ENCODE results near the gene LCLAT1.
"Not testable (repeated sequence)": the region's sequence is repeated elsewhere in the genome, so short reads cannot be mapped to it uniquely, and the experiment has no call there.

LCLAT1 gene

DNA sequence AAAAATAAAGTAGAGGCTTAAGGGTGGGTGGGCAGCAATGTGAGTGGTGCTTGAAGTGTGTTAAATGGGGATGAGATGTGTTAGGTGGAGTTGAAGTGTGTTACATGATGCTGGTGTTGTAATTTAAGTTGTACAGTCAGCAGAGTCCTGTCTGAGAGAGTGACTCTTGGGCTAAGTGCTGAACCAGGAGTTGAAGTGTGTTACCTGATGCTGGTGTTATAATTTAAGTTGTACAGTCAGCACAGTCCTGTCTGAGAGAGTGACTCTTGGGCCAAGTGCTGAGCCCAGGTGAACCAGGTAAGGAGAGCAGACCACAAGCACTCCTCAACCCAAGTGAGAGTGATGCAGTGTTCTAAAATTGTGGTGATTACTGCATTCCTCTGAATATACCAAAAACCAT is 40.6 kb downstream of the LCLAT1 start:
- DNase-seq (ENCODE audit: low read depth) = no peak

DNA sequence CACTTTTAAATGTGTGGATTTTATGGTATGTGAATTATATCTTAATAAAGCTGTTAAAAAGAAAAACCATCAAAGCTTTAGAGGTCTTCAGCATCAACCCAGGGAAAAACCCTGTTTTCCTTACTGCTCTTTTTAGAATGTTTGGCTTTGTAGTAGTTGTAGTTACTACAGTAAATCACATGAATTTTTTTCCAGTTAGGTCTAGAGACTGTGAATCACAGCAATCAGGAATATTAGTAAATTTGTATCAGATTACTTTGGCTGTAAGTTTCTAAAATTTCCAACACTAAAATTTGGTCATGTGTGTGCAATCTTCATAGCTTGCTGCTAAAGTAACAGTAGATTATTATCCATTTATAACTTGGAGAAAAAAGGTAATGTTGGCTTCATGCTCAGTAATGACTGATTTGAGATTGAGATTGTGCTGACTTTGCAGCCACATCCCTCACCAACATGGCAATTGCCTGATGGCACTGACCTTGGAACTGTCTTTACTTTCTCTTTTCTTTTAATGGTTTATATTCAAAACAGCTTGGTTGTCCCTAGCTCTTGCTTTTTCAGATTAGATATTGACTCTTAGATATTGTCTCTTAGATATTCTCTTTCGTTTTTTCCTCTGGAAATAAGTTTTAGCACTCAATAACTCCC is 41.1 kb downstream of the LCLAT1 start:
- DNase-seq (ENCODE audit: low read depth) = no peak

DNA sequence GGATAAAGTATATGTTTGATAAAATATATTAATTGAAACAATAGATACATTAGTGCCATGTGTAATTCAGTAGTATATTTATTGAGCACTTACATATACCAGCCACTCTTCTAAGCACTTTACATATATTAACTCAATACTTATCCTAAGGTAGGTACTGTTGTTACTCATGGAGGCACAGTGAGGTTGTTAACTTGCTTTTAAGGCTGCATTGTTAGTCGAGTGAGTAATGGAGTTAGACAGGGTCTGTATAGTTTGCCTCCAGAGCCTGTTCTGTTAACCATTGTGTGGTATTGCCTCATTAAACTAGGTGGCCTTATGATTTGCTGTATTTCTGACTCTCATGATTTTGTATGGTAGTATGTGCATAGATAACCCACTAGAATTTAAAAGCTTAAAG is 44.2 kb downstream of the LCLAT1 start:
- DNase-seq (ENCODE audit: low read depth) = no peak

DNA sequence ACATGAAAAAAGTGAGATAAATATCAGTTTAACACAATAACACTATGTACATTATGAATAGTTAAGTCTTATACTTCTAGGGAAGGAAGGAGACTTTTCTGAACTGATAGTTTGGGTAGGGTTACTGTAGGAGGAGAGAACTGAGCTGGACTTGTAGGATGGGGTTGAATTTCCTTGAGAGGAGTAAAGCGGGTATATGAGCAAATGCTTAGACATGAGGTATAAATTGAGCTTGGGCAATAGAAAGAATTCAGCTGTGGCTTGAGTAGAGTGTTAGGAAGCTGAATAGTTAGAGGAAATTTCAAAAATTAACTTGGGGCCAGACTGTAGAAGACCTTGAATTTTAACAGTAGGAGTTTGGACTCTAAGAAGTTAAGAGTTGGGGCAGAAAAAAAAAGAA is 45.1 kb downstream of the LCLAT1 start:
- DNase-seq (ENCODE audit: low read depth) = no peak

DNA sequence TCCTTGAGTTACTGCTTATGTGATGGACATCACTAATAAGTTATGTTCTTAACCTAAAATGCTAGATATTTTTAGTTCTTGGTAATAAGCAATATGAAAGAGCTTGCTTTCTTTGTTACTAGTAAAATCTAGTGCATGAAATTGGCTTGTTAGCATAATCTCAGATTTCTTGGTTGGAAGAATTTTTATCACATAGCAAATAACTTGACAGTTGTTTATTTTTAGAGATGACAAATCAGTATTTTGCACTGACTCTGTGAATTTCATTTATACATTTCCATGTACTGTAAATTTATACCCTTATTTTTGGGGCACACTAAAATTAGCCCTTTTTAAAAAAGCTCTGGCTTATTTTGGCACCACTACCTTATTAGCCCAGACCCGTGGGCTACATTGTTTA is 45.6 kb downstream of the LCLAT1 start:
- DNase-seq (ENCODE audit: low read depth) = no peak

DNA sequence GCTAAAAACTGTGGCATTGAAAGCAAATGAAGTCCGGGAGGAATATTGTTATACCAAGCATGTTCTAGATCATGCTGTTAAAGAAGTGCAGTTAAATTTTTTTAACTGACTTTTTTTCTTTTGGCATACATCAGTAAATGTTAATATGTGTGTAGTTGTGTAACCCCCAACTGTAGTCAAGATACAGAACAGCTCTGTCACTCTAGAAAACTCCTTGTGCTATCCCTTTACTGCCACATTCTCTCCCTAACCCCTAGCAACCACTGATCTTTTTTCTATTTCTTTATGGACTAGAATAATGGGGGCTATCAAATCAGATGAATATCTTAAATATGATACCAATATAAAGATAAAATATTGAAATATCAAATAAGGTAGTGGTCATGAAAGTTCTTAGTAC is 46.4 kb downstream of the LCLAT1 start:
- DNase-seq (ENCODE audit: low read depth) = no peak

DNA sequence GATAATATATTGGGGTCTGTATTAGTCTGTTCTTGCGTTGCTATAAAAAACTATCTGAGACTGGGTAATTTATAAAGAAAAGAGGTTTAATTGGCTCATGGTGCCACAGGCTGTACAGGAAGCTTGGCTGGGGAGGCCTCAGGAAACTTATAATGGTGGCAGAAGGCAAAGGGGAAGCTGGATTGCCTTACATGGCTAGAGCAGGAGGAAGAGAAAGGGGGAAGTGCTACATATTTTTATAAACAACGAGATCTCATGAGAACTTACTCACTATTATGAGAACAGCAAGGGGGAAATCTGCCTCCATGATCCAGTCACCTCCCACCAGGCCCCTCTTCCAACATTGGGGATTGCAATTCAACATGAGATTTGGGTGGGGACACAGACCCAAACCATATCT is 48.9 kb downstream of the LCLAT1 start:
- not testable (repeated sequence) for DNase-seq (ENCODE audit: low read depth)

DNA sequence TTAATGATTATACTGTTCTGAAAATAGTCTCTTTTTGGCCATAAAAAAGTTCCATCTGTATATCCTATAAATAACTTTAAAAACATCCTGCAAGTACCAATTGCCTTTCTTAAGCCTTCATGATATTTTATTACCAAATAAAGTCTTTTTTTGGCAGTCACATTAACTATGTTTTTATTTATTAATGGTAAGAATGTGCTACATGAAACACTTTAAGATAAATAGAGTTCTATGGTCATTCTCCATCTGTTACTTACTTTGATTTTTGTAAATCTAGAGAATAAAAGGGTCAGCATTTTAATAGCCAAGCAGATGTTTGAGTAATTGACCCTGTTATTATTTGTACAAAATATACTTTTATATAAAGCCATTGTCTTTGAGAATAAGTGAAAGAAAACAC is 52.6 kb downstream of the LCLAT1 start:
- DNase-seq (ENCODE audit: low read depth) = no peak

DNA sequence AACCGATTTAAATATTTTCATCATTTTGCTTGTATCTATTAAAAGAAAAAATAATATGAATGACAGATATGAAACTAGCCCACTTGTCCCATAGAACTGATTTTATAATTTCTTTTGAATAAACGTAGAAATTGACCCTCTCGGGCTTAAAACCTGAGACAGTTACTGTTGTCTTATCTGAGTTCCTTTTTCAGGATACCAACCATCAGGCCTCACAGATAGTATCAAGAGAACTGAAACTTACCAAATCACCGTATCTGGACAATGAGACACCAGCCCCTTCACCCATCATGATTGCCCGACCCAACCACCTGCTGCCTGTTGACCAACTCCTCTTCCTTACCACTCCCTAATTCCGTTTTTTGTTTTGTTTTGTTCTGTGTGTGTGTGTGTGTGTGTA is 53.7 kb downstream of the LCLAT1 start:
- DNase-seq (ENCODE audit: low read depth) = no peak

DNA sequence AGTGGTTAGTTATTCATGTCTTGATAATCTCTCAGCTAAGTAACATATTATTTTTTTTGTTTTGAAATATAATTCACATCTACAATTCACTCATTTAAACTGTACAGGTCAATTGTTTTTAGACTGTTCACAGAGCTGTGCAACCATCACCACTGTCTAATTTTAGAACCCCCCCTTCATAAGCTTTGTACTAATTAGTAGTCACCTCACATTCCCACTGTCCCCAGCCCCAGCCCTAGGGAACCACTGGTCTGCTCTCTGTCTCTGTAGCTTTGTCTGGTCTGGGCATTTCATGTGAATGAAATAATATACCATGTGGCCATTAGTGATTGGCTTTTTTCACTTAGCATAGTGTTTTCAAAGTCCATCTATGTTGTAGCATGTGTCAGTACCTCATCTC is 55.3 kb downstream of the LCLAT1 start:
- no peak for DNase-seq (ENCODE audit: low read depth)

DNA sequence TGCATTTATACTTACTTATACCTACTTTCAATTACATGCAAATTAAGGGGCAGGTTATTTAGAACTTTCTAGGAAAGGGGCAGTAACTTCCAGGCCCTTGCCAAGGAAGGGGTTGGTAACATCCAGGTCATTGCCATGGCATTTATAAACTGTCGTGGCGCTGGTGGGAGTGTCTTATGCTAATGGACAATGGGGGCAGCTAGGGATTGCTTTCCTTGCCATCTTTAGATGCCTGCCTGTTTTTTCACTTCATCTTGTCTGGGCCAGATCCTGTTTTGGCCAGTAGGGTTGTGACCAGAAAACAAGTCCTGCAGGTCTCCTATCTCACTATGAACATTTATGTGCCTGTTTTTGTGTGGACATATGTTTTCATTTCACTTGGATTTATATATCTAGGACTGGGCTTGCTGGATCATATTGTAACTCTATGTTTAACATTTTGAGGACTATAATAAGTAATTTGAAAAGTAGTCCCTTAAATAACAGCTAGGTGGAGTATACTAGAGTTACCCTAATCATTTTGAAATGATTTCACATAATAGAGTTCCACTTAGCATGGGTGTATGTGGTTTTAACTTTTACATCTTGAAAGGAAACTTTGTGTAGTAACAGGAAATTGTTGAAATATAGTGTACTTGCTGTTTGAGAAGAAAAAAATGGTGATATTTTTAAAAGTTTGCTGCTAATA is 56.1 kb downstream of the LCLAT1 start:
- peak; percentile 7 for DNase-seq (ENCODE audit: low read depth)

DNA sequence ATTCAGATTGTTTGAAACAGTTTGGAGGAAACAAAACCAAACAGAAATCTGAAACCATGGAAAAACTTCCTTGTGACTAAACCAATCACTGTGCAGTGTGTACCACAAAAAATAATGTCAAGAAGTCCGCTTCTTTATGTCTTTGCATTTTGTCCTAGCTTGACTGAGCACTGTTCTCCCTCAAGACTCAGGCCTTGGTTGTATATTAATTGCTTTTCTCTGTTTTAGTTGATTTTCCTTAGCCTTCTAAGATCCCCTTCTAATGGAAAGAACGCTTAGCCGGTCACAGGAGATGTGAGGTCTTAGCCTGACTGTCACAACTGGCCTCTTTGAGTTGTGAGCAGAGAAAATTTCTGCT is 56.6 kb downstream of the LCLAT1 start:
- DNase-seq (ENCODE audit: low read depth) = no peak

DNA sequence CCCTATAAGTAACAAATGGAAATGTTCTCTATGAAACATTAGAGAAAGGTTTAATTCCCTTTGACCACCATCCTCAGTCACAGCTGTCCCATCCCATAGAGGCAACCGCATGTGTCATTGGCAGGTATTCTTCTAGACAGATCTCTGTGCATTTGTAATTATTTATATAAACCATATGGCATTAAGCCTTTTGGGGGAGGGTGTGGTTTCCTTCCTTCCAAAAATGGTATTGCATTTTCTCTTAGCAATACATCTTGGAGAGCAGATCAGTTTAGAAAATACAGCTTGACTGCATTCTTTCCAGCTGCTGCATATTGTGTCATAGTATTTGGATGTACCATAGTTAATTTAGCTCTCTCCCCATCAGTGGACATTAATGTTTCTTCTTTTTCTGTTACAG is 57.7 kb downstream of the LCLAT1 start:
- DNase-seq (ENCODE audit: low read depth) = no peak

DNA sequence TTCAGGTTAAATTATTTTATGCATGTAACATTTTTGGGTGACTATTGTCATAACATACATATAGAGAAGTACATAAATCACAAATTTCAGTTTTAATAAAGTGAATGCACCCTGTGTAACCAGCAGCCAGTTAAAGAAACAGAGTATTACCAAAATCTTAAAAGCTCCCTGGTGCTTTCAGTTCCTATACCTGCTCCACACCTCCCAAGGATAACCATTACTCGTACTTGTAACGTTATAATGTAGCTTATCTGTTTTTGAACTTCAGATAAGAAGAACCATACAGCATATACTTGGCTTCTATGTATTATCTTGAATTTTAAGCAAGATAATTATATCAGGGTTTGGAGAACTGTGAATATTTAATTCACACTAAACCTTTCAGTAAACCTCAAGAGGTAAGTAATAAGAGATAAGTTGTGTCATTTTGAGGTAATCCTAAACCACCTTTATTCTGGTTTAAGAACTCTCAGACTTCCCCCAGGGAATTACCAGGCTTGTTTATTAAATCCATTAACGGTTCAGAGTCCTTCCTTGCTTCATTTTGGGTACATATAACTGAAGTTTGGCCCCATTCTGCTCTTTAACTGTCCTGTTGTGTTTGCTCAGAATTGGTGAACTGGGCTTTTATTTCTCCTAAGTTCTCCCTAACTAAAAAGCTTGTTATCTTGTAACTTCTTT is 58.6 kb downstream of the LCLAT1 start:
- no peak for DNase-seq (ENCODE audit: low read depth)

DNA sequence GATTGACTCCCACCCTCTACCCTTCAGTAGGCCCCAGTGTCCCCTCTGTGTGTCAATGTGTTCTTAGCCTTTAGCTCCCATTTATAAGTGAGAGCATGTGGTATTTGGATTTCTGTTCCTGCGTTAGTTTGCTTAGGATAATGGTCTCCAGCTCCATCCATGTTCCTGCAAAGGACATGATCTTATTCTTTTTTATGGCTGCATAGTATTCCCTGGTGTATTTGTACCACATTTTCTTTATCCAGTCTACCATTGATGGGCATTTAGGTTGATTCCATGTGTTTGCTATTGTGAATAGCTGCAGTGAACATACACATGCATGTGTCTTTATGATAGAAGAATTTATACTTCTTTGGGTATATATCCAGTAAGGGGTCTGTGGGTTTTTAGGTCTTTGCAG is 60.4 kb downstream of the LCLAT1 start:
- not testable (repeated sequence) for DNase-seq (ENCODE audit: low read depth)

DNA sequence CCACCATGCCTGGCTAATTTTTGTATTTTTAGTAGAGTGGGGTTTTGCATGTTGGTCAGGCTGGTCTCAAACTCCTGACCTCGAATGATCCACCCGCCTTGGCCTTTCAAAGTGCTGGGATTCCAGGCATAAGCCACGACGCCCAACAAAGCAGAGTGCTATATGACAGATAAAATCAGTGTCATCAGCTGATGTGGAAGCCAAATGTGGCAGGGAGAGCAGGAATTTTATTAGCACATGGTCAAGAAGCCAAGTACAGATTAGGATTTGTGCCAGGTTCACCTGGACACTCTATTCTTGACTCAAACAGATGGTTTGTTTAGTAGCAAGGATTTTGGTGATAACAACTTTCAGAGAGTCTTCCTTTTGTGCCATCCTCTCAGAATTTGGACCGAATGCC is 62.7 kb downstream of the LCLAT1 start:
- DNase-seq (ENCODE audit: low read depth) = no peak

DNA sequence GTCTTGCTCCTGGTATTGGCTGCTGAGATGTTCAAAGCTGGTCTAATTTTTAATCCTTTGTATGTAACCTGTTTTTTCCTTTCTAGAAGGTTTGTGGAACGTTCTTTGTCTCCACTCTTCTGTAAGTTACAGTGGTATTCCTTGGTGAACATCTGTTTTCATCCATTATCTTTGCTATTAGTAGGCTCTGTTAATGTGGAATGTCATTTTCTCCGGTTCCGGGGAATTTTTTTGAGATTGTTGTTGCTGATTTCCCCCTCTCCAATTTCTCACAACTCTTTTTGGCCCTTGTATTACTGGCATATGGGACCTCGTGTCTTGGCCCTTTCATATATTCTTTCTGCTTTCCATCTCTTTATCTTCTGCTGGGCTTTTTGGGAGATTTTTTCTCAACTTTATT is 63.4 kb downstream of the LCLAT1 start:
- no peak for DNase-seq (ENCODE audit: low read depth)

DNA sequence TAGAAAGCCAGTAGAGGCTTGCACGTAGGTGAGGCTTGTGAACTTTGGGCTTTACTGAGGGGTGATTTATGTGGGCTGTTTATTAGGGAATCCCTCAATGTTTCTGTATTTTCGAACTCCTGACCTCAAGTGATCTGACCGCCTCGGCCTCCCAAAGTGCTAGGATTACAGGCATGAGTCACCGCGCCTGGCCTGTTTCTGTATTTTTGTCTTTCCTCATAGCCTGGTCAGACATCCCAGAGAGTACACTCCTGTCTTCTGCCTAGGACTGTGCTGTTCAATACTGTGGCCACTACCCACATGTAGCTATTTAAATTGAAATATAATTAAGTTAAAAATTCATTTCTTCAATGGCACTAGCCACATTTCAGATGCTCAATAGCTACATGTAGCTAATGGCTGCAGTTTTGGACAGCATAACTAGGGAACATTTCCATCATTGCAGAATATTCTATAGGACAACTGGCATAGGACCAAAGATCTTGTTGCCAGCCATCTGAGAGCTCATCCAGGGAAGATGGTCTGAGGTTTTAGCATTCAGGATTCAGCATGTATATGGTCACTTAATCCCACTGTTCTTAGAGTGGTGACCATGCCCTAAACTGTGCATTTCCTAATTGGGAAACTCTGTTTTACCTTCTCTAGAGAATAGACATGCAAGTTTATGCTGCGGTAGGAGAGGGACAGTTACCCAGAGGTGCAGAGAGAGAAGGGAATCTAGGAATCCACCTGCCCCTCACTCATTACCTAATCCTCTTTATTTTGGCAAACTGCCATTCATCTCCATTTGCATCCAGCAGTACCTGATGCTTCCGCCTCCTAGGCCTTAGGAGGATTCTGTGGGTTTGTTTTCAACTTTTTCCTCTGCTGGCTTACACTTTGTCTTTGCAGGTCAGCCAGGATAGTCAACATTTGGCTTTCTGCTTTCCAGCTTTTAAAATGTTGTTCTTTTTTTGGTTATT is 64.4 kb downstream of the LCLAT1 start:
- DNase-seq (ENCODE audit: low read depth) = peak; percentile 56

DNA sequence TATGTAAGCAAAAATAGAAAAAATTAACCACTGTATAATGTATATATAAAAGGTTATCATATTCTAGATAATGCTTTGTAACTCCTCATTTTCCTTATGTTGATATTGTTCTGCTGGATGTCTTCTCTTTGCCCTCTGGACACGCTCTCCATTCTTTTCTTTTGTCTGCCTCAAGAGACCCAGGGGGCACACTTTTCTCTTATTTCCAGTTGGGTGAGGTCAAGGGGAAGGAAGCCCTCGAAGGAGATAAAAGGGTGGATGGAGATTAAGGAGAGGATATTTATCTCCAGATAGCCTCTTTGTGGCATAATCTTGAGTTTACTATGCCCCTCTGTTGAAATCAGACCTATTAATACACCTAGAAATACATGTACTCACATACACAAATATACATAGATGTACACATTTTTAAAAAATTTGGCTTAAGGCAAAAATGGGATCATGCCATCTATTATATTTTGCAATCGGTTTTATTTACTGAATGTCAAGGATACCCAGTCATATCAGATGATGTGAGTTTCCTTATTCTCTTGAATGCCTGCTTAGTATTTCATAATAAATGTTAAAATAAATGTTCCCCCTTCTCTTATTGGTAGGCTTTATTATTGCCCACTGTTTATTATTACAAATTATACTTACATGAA is 65.3 kb downstream of the LCLAT1 start:
- DNase-seq (ENCODE audit: low read depth) = no peak

DNA sequence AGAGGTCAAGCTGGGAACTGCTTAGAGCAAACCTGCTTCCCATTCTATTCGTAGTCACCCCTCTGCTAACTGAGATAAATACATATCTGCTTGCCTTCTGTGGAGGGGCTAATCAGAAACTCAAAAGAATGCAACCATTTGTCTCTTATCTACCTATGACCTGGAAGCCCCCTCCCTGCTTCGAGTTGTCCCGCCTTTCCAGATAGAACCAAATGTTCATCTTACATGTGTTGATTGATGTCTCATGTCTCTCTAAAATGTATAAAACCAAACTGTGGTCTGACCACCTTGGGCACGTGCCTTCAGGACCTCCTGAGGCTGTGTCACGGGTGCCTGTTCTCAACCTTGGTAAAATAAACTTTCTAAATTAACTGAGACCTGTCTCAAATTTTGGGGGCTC is 66.6 kb downstream of the LCLAT1 start:
- not testable (repeated sequence) for DNase-seq (ENCODE audit: low read depth)

DNA sequence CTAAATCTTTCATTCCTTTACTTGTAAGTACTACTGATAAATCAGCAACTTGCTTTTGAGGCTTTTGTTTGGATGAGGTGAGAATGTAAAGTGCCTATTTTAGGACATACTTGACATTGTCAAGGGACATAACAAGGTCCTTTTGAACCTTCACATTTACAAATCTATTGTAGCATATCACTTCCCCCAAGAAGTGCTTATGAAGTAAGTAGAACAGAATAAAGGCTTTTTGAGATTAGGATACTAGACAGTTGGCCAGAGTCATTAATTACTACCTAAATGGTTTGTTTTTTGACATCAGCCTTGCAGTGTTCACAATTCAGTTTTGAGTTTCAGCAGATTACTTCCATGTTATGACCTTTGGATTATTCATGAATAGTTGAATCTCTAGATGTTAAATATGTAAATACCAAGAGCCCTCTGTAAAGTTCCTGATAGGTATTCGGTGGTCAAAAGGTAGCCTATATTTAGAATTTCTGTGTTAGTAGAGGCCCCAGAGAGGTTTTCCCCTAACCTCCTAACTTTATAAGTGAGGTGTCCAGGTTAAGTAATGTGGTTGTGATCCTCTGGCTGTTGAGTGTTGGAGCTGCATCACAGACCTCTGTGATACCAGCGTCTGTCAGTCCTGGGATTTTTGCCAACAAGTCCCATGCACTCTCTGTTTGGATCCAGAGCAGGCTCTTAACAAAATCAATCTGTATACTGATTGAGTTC is 67.2 kb downstream of the LCLAT1 start:
- peak; percentile 62 for DNase-seq (ENCODE audit: low read depth)

Data from ELR (cell line).